NK-92 (cell line): ENCODE data around the gene ZSCAN26.
"Not testable (repeated sequence)": the region's sequence is repeated elsewhere in the genome, so short reads cannot be mapped to it uniquely, and the experiment has no call there.

Experiments used
- DNase-seq: peaks from one replicate; lab custom pipeline; 2025; ENCODE audit not compliant: unreplicated experiment; lab: John Stamatoyannopoulos, UW

ZSCAN26 gene

GRCh38 chr6:28315628-28316027 lies 48.7 kb downstream of the ZSCAN26 start:
- no peak for DNase-seq

- DNase-seq: not testable (repeated sequence)
Observed at GRCh38 chr6:28317866-28318265, 50.9 kb downstream of the ZSCAN26 start.

- DNase-seq: no peak
Observed at GRCh38 chr6:28322661-28323060, 55.7 kb downstream of the ZSCAN26 start.

- DNase-seq: no peak
Observed at GRCh38 chr6:28323813-28324424, 57.0 kb downstream of the ZSCAN26 start.

- DNase-seq: no peak
Observed at GRCh38 chr6:28326371-28326948, 59.5 kb downstream of the ZSCAN26 start.
